T47D (cell line): Measurements from ENCODE around the gene LRRC26.
A peak's percentile ranks its signal among the peaks of the same experiment; 100 is the strongest.

ENCODE experiments used
- DNase-seq, 2 experiments: peaks; one replicate each; pipeline versions ENCODE4 v3.0.0 to v3.0.0-alpha.2; 2011 to 2012; ENCODE audit warnings: low read depth in 1 of 2, low spot score in 1 of 2
- JUND ChIP-seq: IDR thresholded peaks from 2 replicates; pipeline ENCODE4 v1.6.1; 2012; ENCODE audit warnings: low read depth
- in situ Hi-C: cut with HindIII; loops from 2 replicates; pipeline ENCODE4 v1.10.0; 2016; ENCODE audit warnings: low sequenced_read_pairs, low pct_unique_long_range_greater_than_20kb

The LRRC26 gene

GRCh38 chr9:137159105-137160053 is 10.5 kb downstream of the LRRC26 start:
- DNase-seq: no peak
- no peak for TF ChIP-seq JUND
- in situ Hi-C loops: no loop called here

- in situ Hi-C loops: no loop called here
- DNase-seq: no peak
- TF ChIP-seq JUND: no peak
These were observed 11.2 kb downstream of the LRRC26 start for GRCh38 chr9:137158625-137159024.

GRCh38 chr9:137157618-137158415 is 12.0 kb downstream of the LRRC26 start:
- DNase-seq: no peak
- in situ Hi-C loops: no loop called here
- TF ChIP-seq JUND: no peak

GRCh38 chr9:137156567-137157375 is 13.1 kb downstream of the LRRC26 start:
- TF ChIP-seq JUND: no peak
- DNase-seq: peak in 1 of 2 experiments; percentile 82
- in situ Hi-C loops: no loop called here

- no peak for TF ChIP-seq JUND
- DNase-seq: no peak
- in situ Hi-C loops: no loop called here
These were observed 16.9 kb downstream of the LRRC26 start for GRCh38 chr9:137152844-137153405.

- TF ChIP-seq JUND: no peak
- DNase-seq: peak; percentile 83 to 99
- in situ Hi-C loops: no loop called here
These were observed 19.0 kb downstream of the LRRC26 start for GRCh38 chr9:137150617-137151457.

GRCh38 chr9:137149942-137150616 is 19.8 kb downstream of the LRRC26 start:
- in situ Hi-C loops: no loop called here
- DNase-seq: peak; percentile 92 to 99
- no peak for TF ChIP-seq JUND

- in situ Hi-C loops: no loop called here
- DNase-seq: no peak
- TF ChIP-seq JUND: no peak
These were observed 20.5 kb downstream of the LRRC26 start for GRCh38 chr9:137149363-137149762.

GRCh38 chr9:137148661-137149060 is 21.2 kb downstream of the LRRC26 start:
- no peak for DNase-seq
- no peak for TF ChIP-seq JUND
- in situ Hi-C loops: no loop called here

- no peak for TF ChIP-seq JUND
- no peak for DNase-seq
- in situ Hi-C loops: no loop called here
These were observed 21.6 kb downstream of the LRRC26 start for GRCh38 chr9:137148242-137148641.

GRCh38 chr9:137147793-137148160 is 22.1 kb downstream of the LRRC26 start:
- in situ Hi-C loops: no loop called here
- DNase-seq: no peak
- no peak for TF ChIP-seq JUND
